Activated naive CD4-positive, alpha-beta T cell treated with anti-CD3 and anti-CD28 coated beads, Interleukin-2, amount 50 U/mL, for 72 hours (primary cell): ENCODE results near the gene ZFYVE26. TPM values are rescaled to one million over a fixed set of nuclear protein-coding genes. Genes with fewer than 3 reads are reported as not detected.
"Not testable (repeated sequence)": the region's sequence is repeated elsewhere in the genome, so short reads cannot be mapped to it uniquely, and the experiment has no call there.

Experiments
- ATAC-seq, 2 donors: fragments of 150-1000 bp; cut with Tn5 transposase; 2 replicates each; pipeline ENCODE4 v1.10.0; 2021; ENCODE audit warnings: mild to moderate bottlenecking in 2 of 2, moderate library complexity in 2 of 2
- DNase-seq, 2 donors: peaks; one replicate each; pipeline ENCODE4 v3.0.0; 2021 to 2022; ENCODE audit warnings: low spot score in 2 of 2
- H3K27ac Mint-ChIP-seq, 2 donors: one replicate each; pipeline ENCODE4 v1.8.0; 2022; ENCODE audit warnings: mild to moderate bottlenecking in 2 of 2, mixed read lengths in 2 of 2
- H3K36me3 Mint-ChIP-seq, 2 donors: one replicate each; pipeline ENCODE4 v1.8.0; 2022; ENCODE audit warnings: mixed read lengths in 2 of 2
- H3K9me3 Mint-ChIP-seq, 2 donors: one replicate each; pipeline ENCODE4 v1.8.0; 2022; ENCODE audit warnings: mixed read lengths in 2 of 2
- total RNA-seq, 2 donors: library from RNA; stranded (reverse); gene quantifications; one replicate each; pipeline ENCODE4 v1.2.3, GENCODE V29; 2022

Gene ZFYVE26
- total RNA-seq, 2 donors from 2014 or later, result 19.3 to 23.5 TPM

DNA sequence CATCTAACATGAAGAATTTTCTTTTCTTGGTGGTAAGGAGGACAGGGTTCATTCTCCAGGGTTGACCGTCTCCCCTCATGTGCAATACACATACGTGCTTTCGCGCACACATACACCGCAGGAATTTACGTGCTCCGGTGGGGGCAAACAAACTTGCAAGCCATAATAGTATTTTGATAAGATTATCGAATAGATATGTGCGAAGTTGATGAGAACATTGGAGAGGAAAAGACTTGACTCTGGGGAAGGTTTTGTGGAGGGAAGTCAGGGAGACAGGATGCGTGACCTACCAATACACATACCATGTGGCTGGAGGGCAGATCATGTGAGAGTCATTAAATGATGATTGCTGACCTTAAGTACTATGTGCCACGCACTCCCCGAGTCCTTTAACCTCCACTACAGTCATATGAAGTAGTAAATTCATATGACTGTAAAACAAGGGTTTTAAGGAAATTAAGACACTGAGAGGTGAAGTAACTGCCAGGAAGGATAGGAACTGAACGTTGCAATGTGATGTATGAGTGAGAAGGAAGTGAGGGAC, 4.1 kb upstream of the ZFYVE26 start:
- H3K36me3 Mint-ChIP-seq, result peaks cover 4 to 6% of the 10 kb centered on the region in 2 donors
- H3K9me3 Mint-ChIP-seq, result no peaks in the 10 kb centered on the region
- H3K27ac Mint-ChIP-seq, result peak overlapping the region; percentile 88 to 98
- DNase-seq (peak in 1 of 2 donors; percentile 7), ATAC-seq (peak in 1 of 2 donors; percentile 32)

DNA sequence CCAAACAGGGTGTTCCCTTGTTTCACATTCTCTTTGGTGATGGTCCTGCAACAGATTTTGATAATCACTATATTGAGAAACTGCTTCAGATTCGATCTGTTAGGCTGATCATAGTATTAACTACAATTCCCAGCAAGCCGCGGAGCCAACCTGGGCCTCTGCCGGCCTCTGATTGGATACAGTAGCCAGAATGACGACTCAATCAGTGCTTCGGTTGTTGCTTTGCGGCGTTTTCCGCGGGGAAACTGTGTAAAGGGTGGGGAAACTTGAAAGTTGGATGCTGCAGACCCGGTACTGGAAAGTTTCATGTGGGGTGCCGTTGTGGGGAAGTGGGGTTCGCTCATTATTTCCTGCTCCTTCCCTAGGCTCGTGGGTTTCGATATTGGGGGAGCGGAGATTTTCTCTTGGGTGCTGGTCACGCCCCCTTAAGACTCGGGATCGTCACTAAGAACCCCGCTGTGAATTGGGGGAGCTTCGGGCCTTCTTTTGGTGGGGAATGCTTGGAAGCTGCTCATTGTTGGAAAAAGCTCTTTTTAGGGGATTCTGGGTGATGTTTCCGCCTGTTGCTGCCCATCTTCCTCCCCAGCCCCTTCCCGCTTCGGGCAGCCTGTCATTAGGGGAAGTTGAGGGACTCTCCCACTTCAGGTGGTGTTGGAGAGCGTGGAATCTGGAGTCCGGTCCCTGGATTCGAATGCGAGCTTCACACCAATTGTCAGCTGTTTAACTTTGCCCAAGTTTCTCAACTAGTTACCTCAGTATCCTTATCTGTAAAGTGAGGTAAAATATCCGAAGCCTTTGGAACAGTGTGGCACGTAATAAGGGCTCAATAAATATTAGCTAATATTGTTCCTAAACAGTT, 3.4 kb upstream of the ZFYVE26 start, which contains the start of gene RAD51B:
TSS of gene RAD51B (plus strand) at position 217 of the 859 bp plus-strand sequence.
- DNase-seq, result peak; percentile 83 to 86
- Mint-ChIP-seq H3K27ac (peak within 1 kb of the TSS; percentile 88 to 98), H3K36me3 (peaks cover 4 to 6% of the 10 kb centered on the region in 2 donors), H3K9me3 (no peaks in the 10 kb centered on the region)
- ATAC-seq, result peak; percentile 80 to 86

DNA sequence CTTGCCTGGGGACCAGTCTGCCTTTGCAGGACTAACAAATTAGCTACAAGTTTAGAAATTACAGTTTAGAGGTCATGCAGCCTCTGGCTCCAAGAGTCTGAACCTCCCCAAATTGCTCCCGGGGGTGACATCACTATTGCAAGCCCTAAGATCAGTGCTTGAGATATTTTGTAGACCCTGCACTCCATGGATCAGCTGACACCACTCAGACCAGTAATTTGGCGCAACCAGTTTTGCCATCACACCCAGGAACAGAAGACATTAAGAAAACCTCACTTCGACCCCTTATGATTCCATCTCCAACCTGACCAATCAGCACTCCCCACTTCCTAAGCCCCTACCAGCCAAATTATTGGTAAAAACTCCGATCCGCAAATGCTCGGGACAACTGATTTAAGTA, 2.1 kb upstream of the ZFYVE26 start:
- not testable (repeated sequence) for ATAC-seq, H3K36me3 Mint-ChIP-seq, H3K9me3 Mint-ChIP-seq, DNase-seq
- H3K27ac Mint-ChIP-seq, result peak overlapping the region in 1 of 2 donors; percentile 88

DNA sequence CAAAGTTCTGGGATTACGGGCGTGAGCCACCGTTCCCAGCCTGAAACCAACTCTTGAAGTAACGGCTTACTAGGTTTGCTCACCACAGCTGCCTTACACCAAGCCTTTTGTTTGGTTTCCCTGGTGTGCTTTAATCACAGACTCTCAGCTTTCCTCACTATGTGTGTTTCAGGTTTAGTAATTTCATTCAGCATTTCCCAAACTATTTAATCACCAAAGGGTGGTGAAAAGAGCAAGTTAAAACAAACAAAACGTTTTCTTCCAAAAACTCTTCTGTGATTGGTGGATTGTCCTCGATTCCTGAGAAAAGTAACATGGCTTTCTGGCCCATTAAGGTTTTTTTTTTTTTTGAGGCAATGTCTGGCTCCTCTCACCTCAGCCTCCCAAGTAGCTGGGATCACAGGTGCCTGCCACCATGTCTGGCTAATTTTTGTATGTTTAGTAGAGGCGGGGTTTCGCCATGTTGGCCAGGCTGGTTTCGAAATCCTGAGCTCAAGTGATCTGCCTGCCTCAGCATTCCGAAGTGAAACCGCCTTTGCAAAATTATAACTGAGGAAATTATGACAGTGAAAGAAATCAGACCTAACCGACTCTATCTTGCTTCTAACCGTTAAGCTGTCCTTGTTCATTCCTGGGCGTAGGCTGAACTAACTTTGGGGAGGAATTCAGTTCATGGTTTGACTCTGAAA, 1.5 kb upstream of the ZFYVE26 start:
- ATAC-seq, result no peak
- Mint-ChIP-seq H3K9me3 (no peaks in the 10 kb centered on the region), H3K27ac (peak overlapping the region in 1 of 2 donors; percentile 88), H3K36me3 (peaks cover 4 to 6% of the 10 kb centered on the region in 2 donors)
- DNase-seq, result no peak

DNA sequence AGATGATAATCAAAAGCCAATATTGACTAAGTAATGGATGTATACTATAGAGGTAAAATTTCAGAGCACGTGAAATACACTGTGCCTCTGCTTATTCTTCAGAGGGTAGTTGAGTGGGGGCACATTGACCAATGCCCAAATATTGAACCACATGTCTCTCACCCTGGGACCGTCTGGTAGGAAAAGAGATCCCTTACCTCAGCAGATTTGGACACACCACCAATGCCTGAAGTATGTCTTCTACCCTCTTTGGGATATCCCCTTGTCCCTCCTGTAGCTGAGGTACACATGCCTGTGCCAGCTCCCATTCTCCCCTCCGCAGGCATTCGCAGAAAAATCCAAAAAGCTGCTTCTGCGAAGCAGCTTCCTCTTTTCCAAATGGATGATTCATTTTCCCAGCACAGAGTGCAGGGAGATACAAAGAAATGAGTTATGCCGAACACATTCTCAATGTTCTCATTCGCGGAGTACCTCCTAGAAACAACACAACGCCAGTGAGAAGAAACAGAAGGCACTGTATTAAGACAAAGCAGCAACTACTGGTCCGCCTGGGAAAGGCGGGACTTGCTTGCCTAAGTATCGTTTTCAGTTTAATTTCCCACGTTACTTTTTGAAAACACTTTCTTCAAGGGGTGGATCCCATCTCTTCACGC, 691 bp downstream of the ZFYVE26 start:
- Mint-ChIP-seq H3K9me3 (no peaks in the 10 kb centered on the region), H3K27ac (peak overlapping the region; percentile 91 to 92), H3K36me3 (peaks cover 4 to 6% of the 10 kb centered on the region in 2 donors)
- DNase-seq (no peak), ATAC-seq (no peak)

DNA sequence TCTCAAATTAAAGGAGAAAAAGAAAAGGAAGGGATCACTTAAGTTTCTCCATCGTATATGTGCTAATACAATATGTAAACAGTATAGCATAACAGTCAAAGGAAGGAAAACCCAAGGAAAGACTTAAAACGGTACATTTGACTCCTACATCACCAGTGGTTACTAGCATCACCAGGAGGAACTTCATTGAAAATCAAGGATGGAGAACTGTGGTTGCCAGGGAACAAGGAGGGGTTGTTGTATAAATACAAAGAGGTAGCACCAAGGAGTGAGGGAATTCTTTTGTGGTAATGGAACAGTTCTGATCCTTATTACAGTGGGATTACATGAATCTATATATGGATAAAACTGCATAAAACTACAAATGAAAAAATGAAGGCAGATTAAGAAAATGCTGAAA, 1.6 kb downstream of the ZFYVE26 start:
- Mint-ChIP-seq H3K27ac (no peak overlapping the region), H3K36me3 (peaks cover 4 to 6% of the 10 kb centered on the region in 2 donors)

DNA sequence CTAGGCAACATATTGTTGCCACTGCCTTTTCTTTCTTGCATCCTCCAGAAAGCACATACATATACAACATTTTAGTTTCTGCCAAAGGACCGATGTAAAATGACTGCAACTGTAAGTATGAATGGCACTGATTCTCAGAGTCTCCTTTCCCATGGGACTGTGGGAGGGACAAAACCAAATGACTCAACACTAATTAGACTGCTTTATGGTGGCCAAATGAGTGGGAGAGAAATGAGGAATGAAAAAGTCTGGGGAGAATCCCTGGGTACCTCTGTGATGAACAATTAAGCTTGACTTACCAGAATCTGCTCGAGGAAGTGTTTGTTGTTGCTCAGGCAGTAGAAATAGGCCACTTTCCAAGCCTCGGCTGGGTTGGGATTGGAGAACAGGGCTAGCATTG, 10.1 kb downstream of the ZFYVE26 start:
- Mint-ChIP-seq H3K36me3 (peaks cover 4 to 16% of the 10 kb centered on the region in 2 donors), H3K27ac (no peak overlapping the region), H3K9me3 (no peaks in the 10 kb centered on the region)
- DNase-seq (no peak), ATAC-seq (peak in 1 of 2 donors; percentile 59)

More for the DNA sequence above, 1.6 kb downstream of the ZFYVE26 start:
- no peak for ATAC-seq
- no peak for DNase-seq
- no peaks in the 10 kb centered on the region for H3K9me3 Mint-ChIP-seq

DNA sequence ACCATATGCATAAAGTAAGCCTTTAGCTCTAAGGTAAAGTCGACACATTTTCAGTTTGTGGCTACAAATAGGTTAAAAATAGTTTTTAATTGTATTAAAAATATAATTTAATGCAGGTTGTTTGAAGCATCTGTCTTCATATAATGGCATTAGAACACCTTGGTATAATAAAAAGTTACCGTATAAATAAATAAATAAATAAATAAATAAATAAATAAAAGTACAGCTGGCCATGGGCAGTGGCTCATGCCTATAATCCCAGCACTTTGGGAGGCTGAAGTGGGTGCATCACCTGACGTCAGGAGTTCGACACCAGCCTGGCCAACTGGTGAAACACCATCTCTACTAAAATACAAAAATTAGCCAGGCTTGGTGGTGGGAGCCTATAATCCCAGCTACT, 15.6 kb downstream of the ZFYVE26 start:
- ATAC-seq (no peak), DNase-seq (no peak)
- Mint-ChIP-seq H3K36me3 (peaks cover 4 to 27% of the 10 kb centered on the region in 2 donors), H3K27ac (no peak overlapping the region), H3K9me3 (no peaks in the 10 kb centered on the region)

DNA sequence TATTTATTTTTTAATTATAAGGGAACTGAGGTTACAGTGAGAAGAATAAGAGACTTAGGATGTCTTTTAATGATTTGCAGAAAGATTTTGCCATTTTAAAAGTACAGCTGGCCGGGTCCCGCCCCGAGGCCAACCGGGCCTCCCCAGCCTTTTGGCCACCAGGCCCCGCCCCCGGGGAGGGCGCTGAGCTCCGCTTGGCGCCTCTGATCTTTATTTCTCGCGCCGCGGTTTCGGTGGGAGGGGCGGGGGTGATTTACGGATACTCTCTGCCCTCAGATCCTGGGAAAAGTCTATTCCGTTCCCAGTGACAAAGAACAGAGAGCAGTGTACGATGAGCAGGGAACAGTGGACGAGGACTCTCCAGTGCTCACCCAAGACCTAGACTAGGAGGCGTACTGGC, 17.7 kb downstream of the ZFYVE26 start:
- Mint-ChIP-seq H3K36me3 (peaks cover 0 to 17% of the 10 kb centered on the region in 2 donors), H3K9me3 (no peaks in the 10 kb centered on the region), H3K27ac (no peak overlapping the region)
- DNase-seq (no peak), ATAC-seq (no peak)

DNA sequence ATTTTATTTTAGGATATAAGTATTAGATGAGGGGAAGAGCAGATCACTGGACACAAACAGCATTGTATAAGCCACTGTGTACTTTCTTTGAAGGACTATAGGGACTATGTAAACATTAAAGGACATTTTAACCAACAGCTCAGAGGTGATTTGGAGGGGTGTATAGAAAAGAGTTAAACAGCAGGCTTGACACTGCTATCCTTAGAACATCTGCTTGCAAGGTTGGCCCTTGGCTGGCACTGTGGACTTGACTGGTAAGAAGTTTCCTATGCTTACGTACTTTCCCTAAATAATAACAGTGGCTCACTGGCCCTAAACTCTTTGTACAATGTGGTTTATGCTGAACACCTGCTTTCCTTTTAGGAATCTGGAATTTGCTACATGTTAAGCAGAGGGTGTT, 28.7 kb downstream of the ZFYVE26 start:
- Mint-ChIP-seq H3K27ac (no peak overlapping the region), H3K36me3 (peaks cover 10 to 13% of the 10 kb centered on the region in 2 donors), H3K9me3 (no peaks in the 10 kb centered on the region)
- ATAC-seq, result no peak
- DNase-seq, result no peak

DNA sequence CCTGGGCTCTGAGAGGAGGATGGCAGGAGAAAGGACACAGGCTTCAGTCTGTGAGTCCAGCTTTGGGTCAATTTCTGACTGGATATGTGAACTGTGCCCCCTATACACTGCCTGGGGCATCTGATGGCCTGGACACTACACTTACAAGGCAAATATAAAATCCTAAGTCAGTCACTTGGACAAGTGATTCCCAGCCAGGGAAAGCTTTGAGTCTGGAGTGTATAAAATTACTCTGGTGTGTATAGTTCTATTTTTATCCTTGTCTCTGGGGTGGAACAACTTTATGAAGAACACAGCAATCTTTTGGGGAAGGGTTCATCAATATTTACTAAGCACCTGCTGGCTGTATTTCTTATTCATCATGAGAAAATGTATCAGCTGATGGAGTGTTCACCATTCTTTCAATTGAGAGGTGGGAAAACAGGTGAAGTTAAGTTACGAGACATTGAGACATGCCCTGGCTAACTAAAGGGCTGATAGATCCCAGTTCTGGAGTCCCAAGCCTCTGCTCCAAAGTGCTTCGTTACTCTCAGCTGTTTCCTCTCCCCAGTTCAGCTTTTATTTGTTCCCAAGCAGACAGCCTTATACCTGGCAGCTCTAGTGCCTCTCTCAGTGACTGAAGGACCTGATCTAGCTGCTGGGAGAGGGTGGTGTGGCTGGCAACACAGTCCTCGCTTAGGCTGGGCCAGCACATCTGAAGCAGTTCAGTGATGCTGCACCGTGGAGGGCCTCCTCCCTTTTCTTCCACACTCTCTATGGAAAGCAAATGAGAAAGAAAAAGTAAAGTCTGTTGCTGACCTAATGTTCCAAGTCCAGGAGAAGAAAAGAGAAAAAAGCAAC, 30.9 kb downstream of the ZFYVE26 start:
- ATAC-seq, result no peak
- peaks cover 10 to 13% of the 10 kb centered on the region in 2 donors for H3K36me3 Mint-ChIP-seq

DNA sequence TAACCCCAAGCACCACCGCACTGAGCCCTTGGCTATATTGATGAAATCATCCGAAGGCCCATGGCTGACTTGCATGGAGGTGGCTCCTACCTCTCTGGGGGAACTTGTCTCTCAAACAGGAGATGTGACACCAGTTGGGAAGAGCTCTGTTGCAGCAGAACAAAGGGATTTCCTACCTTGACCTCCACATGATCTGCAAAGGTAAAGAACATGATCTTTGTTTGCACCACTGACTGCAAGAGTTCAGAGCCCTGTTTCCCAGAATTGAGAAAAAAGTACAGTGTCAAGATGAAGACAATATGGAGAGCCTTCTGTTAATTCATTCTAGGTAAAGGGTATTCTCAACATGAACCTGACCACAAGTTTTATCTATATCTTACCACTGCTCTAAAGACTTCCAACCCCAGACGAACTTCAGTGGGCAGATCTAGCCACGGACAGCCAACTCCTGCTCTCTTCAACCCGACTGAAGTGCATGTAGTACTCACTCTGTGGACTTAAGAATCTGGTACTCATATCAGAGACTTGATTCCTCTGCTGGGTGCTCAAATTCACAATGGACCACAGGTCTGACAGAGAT, 32.1 kb downstream of the ZFYVE26 start:
- ATAC-seq (no peak), DNase-seq (no peak)
- Mint-ChIP-seq H3K27ac (peak overlapping the region in 1 of 2 donors; percentile 58), H3K36me3 (peaks cover 10 to 13% of the 10 kb centered on the region in 2 donors), H3K9me3 (no peaks in the 10 kb centered on the region)

More for the DNA sequence above, 30.9 kb downstream of the ZFYVE26 start:
- H3K9me3 Mint-ChIP-seq, result no peaks in the 10 kb centered on the region
- H3K27ac Mint-ChIP-seq, result no peak overlapping the region
- DNase-seq, result no peak

DNA sequence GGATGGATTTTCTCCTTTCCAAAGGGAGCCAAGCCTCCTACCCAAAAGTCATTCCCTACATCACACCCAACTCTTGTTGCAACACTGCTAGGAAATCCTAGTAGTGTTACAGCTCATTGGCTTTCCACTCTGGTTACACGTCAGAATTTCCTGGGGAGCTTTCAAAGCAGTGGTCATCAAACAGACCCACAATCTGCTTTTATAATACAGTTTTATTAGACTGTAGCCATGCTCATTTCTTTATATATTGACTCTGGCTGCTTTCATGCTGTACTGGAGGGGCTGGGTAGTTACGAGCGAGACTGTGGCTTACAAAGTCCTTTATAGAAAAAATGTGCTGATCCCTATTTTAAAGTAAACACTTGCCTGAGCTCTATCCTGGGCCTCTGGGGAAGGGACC, 34.3 kb downstream of the ZFYVE26 start:
- ATAC-seq, result no peak
- Mint-ChIP-seq H3K27ac (peak overlapping the region in 1 of 2 donors; percentile 24), H3K9me3 (no peaks in the 10 kb centered on the region), H3K36me3 (peaks cover 10 to 13% of the 10 kb centered on the region in 2 donors)
- DNase-seq, result no peak

DNA sequence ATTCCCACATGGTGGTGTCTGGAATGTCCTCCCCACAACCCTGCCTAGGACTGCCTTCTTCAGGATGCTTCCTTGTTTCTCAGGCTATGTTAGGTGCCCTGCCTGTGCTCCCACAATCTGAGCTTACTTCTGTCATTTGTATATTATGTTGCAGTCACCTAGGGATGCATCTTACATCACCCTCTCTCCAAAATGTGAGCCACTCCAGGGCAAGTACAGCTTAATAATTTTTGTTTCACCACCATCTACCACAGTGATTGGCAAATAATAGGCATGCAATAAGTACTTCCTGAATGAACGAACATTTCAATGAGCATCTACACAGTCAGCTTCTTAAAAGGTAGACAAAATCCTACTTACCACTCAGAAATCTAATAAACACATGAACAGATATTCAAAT, 37.6 kb downstream of the ZFYVE26 start:
- peaks cover 7% of the 10 kb centered on the region in 2 donors for H3K36me3 Mint-ChIP-seq
- ATAC-seq, result no peak

DNA sequence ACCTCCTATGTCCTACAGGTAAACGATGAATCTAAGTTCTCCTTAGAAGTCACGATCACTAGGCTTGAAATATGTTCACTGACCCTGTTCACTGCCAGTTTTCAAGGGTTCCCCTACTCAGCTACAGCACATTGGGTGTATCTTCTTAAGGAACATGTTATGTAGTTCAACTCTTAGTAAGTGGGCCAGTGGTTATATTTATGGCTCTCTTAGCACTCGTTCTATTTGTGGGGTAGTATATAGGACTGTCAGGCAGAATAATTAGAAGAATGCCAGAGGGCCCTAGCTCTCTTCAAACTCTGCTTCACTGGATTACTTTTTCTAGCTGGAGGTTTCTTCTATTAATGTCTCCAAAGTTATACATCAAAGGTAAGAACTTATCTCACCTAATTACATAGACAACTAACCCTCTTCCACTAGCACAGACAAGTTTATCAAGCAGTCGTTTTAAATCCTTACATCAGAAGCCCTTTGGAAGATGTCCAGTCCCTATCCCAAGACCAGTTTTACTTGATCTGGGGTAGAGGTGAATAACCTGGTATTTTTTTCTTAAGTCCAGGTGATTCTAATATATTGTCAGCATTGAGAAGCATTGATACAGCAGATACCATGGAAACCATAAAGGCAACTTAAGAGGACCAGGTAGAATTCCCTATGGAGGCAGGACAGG, 39.6 kb downstream of the ZFYVE26 start:
- no peak for ATAC-seq
- Mint-ChIP-seq H3K27ac (no peak overlapping the region), H3K36me3 (peaks cover 7% of the 10 kb centered on the region in 2 donors), H3K9me3 (no peaks in the 10 kb centered on the region)
- no peak for DNase-seq

More for the DNA sequence above, 37.6 kb downstream of the ZFYVE26 start:
- Mint-ChIP-seq H3K9me3 (no peaks in the 10 kb centered on the region), H3K27ac (no peak overlapping the region)
- no peak for DNase-seq
